GM12892 (cell line): ENCODE measurements around the gene PBX1.

Experiments used
- POLR2A ChIP-seq: IDR thresholded peaks from 2 replicates; pipeline ENCODE4 v1.6.1; 2011; ENCODE audit warnings: low read depth, low read length, control low read depth
- POLR2AphosphoS5 ChIP-seq: IDR thresholded peaks from 2 replicates; pipeline ENCODE4 v1.6.1; 2011; ENCODE audit warnings: low read depth, low read length, control low read depth

- TF ChIP-seq POLR2AphosphoS5 (no peak), POLR2A (no peak)
Measured at GRCh38 chr1:164682570-164682969, 123.6 kb downstream of the PBX1 start.
